Activated naive CD4-positive, alpha-beta T cell treated with anti-CD3 and anti-CD28 coated beads, Interleukin-2, amount 10 ng/mL, durations not matched to agents 5 hours and 36 hours (primary cell): ENCODE results near the gene GAL. TPM values are rescaled to one million over a fixed set of nuclear protein-coding genes. Genes with fewer than 3 reads are reported as not detected.

Experiments
- total RNA-seq, 2 experiments: library from RNA; stranded (reverse); gene quantifications; one replicate each; pipeline ENCODE4 v1.2.3, GENCODE V29; 2021

GAL gene
- total RNA-seq: not detected

GRCh38 chr11:68684385-68685356 lies at the start of gene GAL:
TSS of gene GAL (plus strand) at chr11:68684544. CDS start at chr11:68684924, 380 bp downstream.

Other genes with a start within 250 kb of the GAL start
- 100 to 1,000 TPM; 110 to 113 TPM for gene PPP6R3, start 223.8 kb upstream of the GAL start, total RNA-seq
- 1 to 10 TPM; 9.0 to 9.7 TPM for gene TESMIN, start 67.0 kb downstream of the GAL start, total RNA-seq
- 10 to 100 TPM; 46.1 to 46.8 TPM for gene CPT1A, start 157.4 kb downstream of the GAL start, total RNA-seq
- 10 to 100 TPM; 52.7 to 54.9 TPM for gene MRPL21, start 219.3 kb downstream of the GAL start, total RNA-seq
- gene IGHMBP2, start 219.3 kb downstream of the GAL start, total RNA-seq: 10 to 100 TPM; 24.3 to 25.7 TPM